Prostate gland (tissue), 2 donors: ENCODE data around the gene MCF2.

ENCODE experiments used
- POLR2A ChIP-seq: fragments of 450-650 bp; IDR thresholded peaks from one replicate; pipeline ENCODE4 v1.6.1; 2016; ENCODE audit warnings: antibody characterized with exemption, mild to moderate bottlenecking
- TF ChIP-seq, protein P1 (sequence below), 4 experiments: fragments of 200-600 bp in 2 of 4; fragments of 450-650 bp in 2 of 4; sonication (generic) in 2 of 4; IDR thresholded peaks; 1 replicate in 3 of 4; 2 replicates in 1 of 4; pipeline ENCODE4 v1.5.1; 2016 to 2019; ENCODE audit warnings: antibody characterized with exemption in 4 of 4, mild to moderate bottlenecking in 2 of 4, moderate library complexity in 2 of 4

DNA sequence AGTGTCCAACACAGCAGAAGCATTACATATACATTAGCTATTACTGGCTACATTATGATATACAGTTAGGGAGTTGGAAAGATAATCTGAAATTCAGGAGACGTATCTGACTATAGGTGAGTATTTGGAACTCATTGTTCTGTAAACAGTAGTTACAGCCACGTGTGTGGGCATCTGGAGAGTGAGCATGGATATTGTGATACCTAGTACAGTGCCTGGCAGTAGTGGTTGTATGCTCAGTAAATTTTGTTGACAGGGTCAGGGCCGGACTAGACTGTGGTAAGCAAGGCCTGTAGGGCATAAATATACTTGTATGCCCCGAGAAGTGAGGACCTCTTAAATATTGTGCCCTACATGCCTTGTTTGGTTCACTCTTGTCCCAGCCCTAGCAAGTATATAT, 174.5 kb downstream of the MCF2 start:
- TF ChIP-seq, protein P1, sequence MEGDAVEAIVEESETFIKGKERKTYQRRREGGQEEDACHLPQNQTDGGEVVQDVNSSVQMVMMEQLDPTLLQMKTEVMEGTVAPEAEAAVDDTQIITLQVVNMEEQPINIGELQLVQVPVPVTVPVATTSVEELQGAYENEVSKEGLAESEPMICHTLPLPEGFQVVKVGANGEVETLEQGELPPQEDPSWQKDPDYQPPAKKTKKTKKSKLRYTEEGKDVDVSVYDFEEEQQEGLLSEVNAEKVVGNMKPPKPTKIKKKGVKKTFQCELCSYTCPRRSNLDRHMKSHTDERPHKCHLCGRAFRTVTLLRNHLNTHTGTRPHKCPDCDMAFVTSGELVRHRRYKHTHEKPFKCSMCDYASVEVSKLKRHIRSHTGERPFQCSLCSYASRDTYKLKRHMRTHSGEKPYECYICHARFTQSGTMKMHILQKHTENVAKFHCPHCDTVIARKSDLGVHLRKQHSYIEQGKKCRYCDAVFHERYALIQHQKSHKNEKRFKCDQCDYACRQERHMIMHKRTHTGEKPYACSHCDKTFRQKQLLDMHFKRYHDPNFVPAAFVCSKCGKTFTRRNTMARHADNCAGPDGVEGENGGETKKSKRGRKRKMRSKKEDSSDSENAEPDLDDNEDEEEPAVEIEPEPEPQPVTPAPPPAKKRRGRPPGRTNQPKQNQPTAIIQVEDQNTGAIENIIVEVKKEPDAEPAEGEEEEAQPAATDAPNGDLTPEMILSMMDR (IDR thresholded peaks at IDR 0.05): no peak
- no peak for TF ChIP-seq POLR2A
